ENCODE data around the gene XKR7.

- no peak for TF ChIP-seq CTCF (IDR thresholded peaks at IDR 0.05)
- TF ChIP-seq EZH2 (IDR thresholded peaks at IDR 0.05; ENCODE audit: borderline replicate concordance, insufficient read depth, low read depth, low read length, poor library complexity, severe bottlenecking): no peak
Measured at GRCh38 chr20:31945319-31945718, 22.6 kb upstream of the XKR7 start.

Data from B cell (primary cell).